K562 (cell line): ENCODE results near the gene UBR4. TPM values are rescaled to one million over a fixed set of nuclear protein-coding genes. Genes with fewer than 3 reads are reported as not detected.

Experiments used
- ATAC-seq: fragments of 200-7000 bp; cut with Tn5 transposase; 3 replicates; pipeline ENCODE4 v1.9.1; 2020; ENCODE audit warnings: moderate library complexity
- BruUV-seq: library from RNA; stranded (reverse); fragments of 400-500 nt; replicated peaks from 2 replicates; lab custom pipeline; 2021; lab: Mats Ljungman, UMichigan
- CTCF ChIA-PET: fragments of 300-600 bp; formaldehyde crosslinking; extraction: SDS; loops from one replicate; lab custom pipeline; 2021; ENCODE audit warnings: low intra/inter-chr PET ratio; lab: Yijun Ruan, JAX
- POLR2A ChIA-PET: fragments of 300-600, 350-650 bp; sonication (Branson Sonifier 250); formaldehyde crosslinking; extraction: SDS; loops from one replicate; lab custom pipeline; 2021; ENCODE audit warnings: antibody characterized with exemption, inconsistent platforms; lab: Yijun Ruan, JAX
- DNase-seq, 4 experiments: peaks; one replicate each; pipeline versions ENCODE4 v3.0.0 to v3.0.0-alpha.2; 2011 to 2018; ENCODE audit warnings: low spot score in 3 of 4, mixed read lengths in 3 of 4; ENCODE audit errors: extremely low read depth in 1 of 4
- FAIRE-seq: peaks from 2 replicates; lab custom pipeline; 2011; peaks lifted over from hg19 to GRCh38; lab: Jason Lieb, UNC
- H2AFZ ChIP-seq: 2 replicates; pipeline ENCODE4 v1.6.0; 2011; ENCODE audit warnings: low read depth, low read length, control low read depth, inconsistent platforms
- H3K27ac ChIP-seq: fragments of 200-600 bp; 3 replicates; pipeline ENCODE4 v1.8.0; 2011; ENCODE audit warnings: low read depth, mild to moderate bottlenecking, control low read depth, inconsistent platforms, low read length, moderate library complexity, mixed read lengths; ENCODE audit errors: extremely low read depth
- H3K27me3 ChIP-seq, 2 experiments: fragments of 300-600 bp in 1 of 2; 2 replicates in 1 of 2; 3 replicates in 1 of 2; pipeline versions ENCODE4 v1.6.0 to v1.8.0; 2011; ENCODE audit warnings: inconsistent platforms in 2 of 2, low read length in 2 of 2, mild to moderate bottlenecking in 1 of 2, mixed read lengths in 1 of 2, moderate library complexity in 1 of 2; ENCODE audit not compliant: control insufficient read depth in 2 of 2, insufficient read depth in 2 of 2
- H3K36me3 ChIP-seq: fragments of 300-600 bp; 3 replicates; pipeline ENCODE4 v1.8.0; 2011; ENCODE audit warnings: mild to moderate bottlenecking, low read length, inconsistent platforms; ENCODE audit not compliant: control insufficient read depth, insufficient read depth
- H3K4me1 ChIP-seq, 2 experiments: fragments of 200-600 bp in 1 of 2; replicated peaks in 1 of 2; 2 replicates in 1 of 2; 3 replicates in 1 of 2; pipeline versions ENCODE4 v1.5.1 to v1.8.0; 2011; ENCODE audit warnings: inconsistent platforms in 2 of 2, low read length in 2 of 2, mild to moderate bottlenecking in 1 of 2, mixed read lengths in 1 of 2, moderate library complexity in 1 of 2; ENCODE audit not compliant: control insufficient read depth in 2 of 2, insufficient read depth in 2 of 2
- H3K4me2 ChIP-seq: 2 replicates; pipeline ENCODE4 v1.6.1; 2011; ENCODE audit warnings: low read length, control low read depth, inconsistent platforms, mixed read lengths; ENCODE audit not compliant: insufficient read depth
- H3K4me3 ChIP-seq: fragments of 200-600 bp; sonication (generic), shearing (Covaris generic); 2 replicates; pipeline ENCODE4 v1.5.1; 2016; ENCODE audit warnings: control low read depth, inconsistent platforms
- H3K79me2 ChIP-seq: fragments of 200-600 bp; 3 replicates; pipeline ENCODE4 v1.8.0; 2011; ENCODE audit warnings: low read length, inconsistent platforms; ENCODE audit not compliant: control insufficient read depth, insufficient read depth
- H3K9ac ChIP-seq, 2 experiments: 2 replicates each; pipeline versions ENCODE4 v1.6.0 to v1.6.1; 2011; ENCODE audit warnings: low read depth in 2 of 2, low read length in 2 of 2, control low read depth in 1 of 2, inconsistent platforms in 1 of 2, mild to moderate bottlenecking in 1 of 2, mixed read lengths in 1 of 2; ENCODE audit not compliant: insufficient read depth in 1 of 2
- H3K9me1 ChIP-seq: one replicate; pipeline ENCODE4 v1.6.0; 2011; ENCODE audit warnings: inconsistent platforms, mild to moderate bottlenecking, low read length, moderate library complexity; ENCODE audit not compliant: control insufficient read depth, insufficient read depth
- H3K9me3 ChIP-seq: replicated peaks from 2 replicates; pipeline ENCODE4 v1.5.1; 2011; ENCODE audit warnings: low read depth, low read length, inconsistent platforms; ENCODE audit not compliant: control insufficient read depth, insufficient read depth
- H4K20me1 ChIP-seq: replicated peaks from 2 replicates; pipeline ENCODE4 v1.6.1; 2011; ENCODE audit warnings: low read length, inconsistent platforms, mixed read lengths; ENCODE audit not compliant: control insufficient read depth, insufficient read depth
- ATF6 ChIP-seq: sonication (generic); formaldehyde crosslinking; IDR thresholded peaks from 2 replicates; pipeline ENCODE4 v1.4.0; 2020; ENCODE audit warnings: mild to moderate bottlenecking, missing genetic modification reagents
- EHMT2 ChIP-seq: fragments of 450-650 bp; IDR thresholded peaks from 2 replicates; pipeline ENCODE4 v1.6.1; 2018; ENCODE audit warnings: antibody characterized with exemption
- HMBOX1 ChIP-seq: sonication (generic); IDR thresholded peaks from 2 replicates; pipeline ENCODE4 v1.6.1; 2016
- POLR2B ChIP-seq: fragments of 450-650 bp; IDR thresholded peaks from 2 replicates; pipeline ENCODE4 v1.6.1; 2018; ENCODE audit warnings: low read depth; ENCODE audit not compliant: partially characterized antibody
- SNIP1 ChIP-seq: fragments of 450-650 bp; IDR thresholded peaks from 2 replicates; pipeline ENCODE4 v1.7.1; 2017; ENCODE audit warnings: low read depth, mild to moderate bottlenecking
- STAT5A ChIP-seq: IDR thresholded peaks from 2 replicates; pipeline ENCODE4 v1.6.1; 2012; ENCODE audit warnings: low read length, inconsistent platforms, borderline replicate concordance
- TCF7L2 ChIP-seq: fragments of 150-350 bp; IDR thresholded peaks from 2 replicates; pipeline ENCODE4 v1.6.1; 2016; ENCODE audit warnings: low read depth, mild to moderate bottlenecking, low read length, moderate library complexity
- ZFX ChIP-seq: sonication (generic); formaldehyde crosslinking; IDR thresholded peaks from 2 replicates; pipeline ENCODE4 v1.8.0; 2022; ENCODE audit warnings: mild to moderate bottlenecking, missing genetic modification reagents, moderate library complexity
- ZKSCAN8 ChIP-seq: fragments of 200-800 bp; sonication (Bioruptor generic); IDR thresholded peaks from 2 replicates; pipeline ENCODE4 v1.6.1; 2016; ENCODE audit warnings: missing genetic modification characterization, missing compliant biosample characterization
- ZNF707 ChIP-seq: fragments of 250-450 bp; sonication (Bioruptor Pico); conservative IDR thresholded peaks from 2 replicates; pipeline ENCODE4 v1.8.0; 2022; ENCODE audit warnings: inconsistent platforms, mild to moderate bottlenecking, moderate library complexity
- WGBS: fragments of 100-300 bp; shearing (Covaris generic); methylation state at CpG from one replicate; pipeline ENCODE4 v1.1.6; 2016; ENCODE audit warnings: low coverage, mixed read lengths; ENCODE audit not compliant: insufficient coverage; ENCODE audit errors: missing lambda C conversion rate; 5-methylcytosine and 5-hydroxymethylcytosine counted together
- in situ Hi-C: fragments of 300-500 bp; cut with MboI; formaldehyde crosslinking; loops from 4 replicates; pipeline ENCODE4 v1.15.0; 2018; ENCODE audit warnings: inconsistent platforms, mixed read lengths
- intact Hi-C: fragments of 100-400 bp; cut with micrococcal nuclease; formaldehyde crosslinking; loops from 2 replicates; pipeline ENCODE4 v1.14.2; 2022
- polyA plus RNA-seq, 8 experiments: library from polyadenylated mRNA; depleted of rRNA in 4 of 8; stranded (reverse) in 5 of 8; unstranded in 3 of 8; fragments of >200 nt; fragmentation: Nextera tagmentation in 2 of 8; fragmentation: Illumina TruSeq in 1 of 8; extraction: Ambion mirVana in 2 of 8; extraction: Trizol in 1 of 8; gene quantifications; 2 replicates each; pipeline versions ENCODE4 v1.2.1 to v1.2.3, GENCODE V29; 2011 to 2014; ENCODE audit warnings: inconsistent platforms in 1 of 8, missing spikeins in 1 of 8
- total RNA-seq, 7 experiments: library from RNA; depleted of rRNA in 6 of 7; stranded (reverse); fragments of >200 nt in 6 of 7; fragmentation: Illumina TruSeq in 2 of 7; extraction: Trizol in 2 of 7; gene quantifications; 2 replicates each; pipeline versions ENCODE4 v1.2.1 to v1.2.3, GENCODE V29; 2011 to 2021; ENCODE audit warnings: low replicate concordance in 1 of 7
- TF ChIP-seq, protein P1 (sequence below): sonication (generic); formaldehyde crosslinking; IDR thresholded peaks from 2 replicates; pipeline ENCODE4 v1.8.0; 2022; ENCODE audit warnings: mild to moderate bottlenecking, missing genetic modification reagents
- TF ChIP-seq, protein P2 (sequence below): fragments of 250-450 bp; sonication (Bioruptor Pico); IDR thresholded peaks from 2 replicates; pipeline ENCODE4 v1.8.0; 2021; ENCODE audit warnings: moderate library complexity, mild to moderate bottlenecking, inconsistent platforms

The UBR4 gene
- total and polyA plus RNA-seq, 9 of the 15 experiments (the other 6 are each of a cell fraction or from before 2014, with no cell fraction given), result 55.4 to 277 (median 123) TPM

GRCh38 chr1:19087017-19087736, 122.9 kb downstream of the UBR4 start:
- Histone ChIP-seq H3K79me2 (no peaks in the 10 kb centered on the region), H3K4me1 (peaks cover 0 to 2% of the 10 kb centered on the region in 2 experiments; a peak in 2 of 5 replicates), H4K20me1 (no peaks in the 10 kb centered on the region; the same call in 1 of the 2 replicates), H3K4me3 (no peak overlapping the region), H3K36me3 (peaks cover 97% of the 10 kb centered on the region), H3K9me3 (no peaks in the 10 kb centered on the region), H3K9me1 (no peaks in the 10 kb centered on the region), H3K9ac (no peak overlapping the region), H2AFZ (no peak overlapping the region), H3K27me3 (no peaks in the 10 kb centered on the region), H3K4me2 (no peak overlapping the region), H3K27ac (no peak overlapping the region)
- in situ Hi-C loops (no loop called here), intact Hi-C loops (no loop called here)
- no peak for ATAC-seq
- POLR2A ChIA-PET, result interaction anchor here (0.6 to 1.9 kb wide), 8 partner anchors 9 to 124 kb away, joined by 3 to 11 read pairs (median 4); no protein-coding TSS in a partner anchor
- no peak for FAIRE-seq
- CTCF ChIA-PET, result interaction anchor here (0.6 kb wide), 1 partner anchor 123 kb away, joined by 3 read pairs; no protein-coding TSS in a partner anchor
- no peak for DNase-seq
- no TSS peak for BruUV-seq
- WGBS, result 89% methylated on average over 6 of the region's 6 CpGs
- TF ChIP-seq POLR2B (no peak), EHMT2 (no peak), ZKSCAN8 (no peak), SNIP1 (no peak), HMBOX1 (no peak), ATF6 (no peak), ZNF707 (CRISPR knock-in tag) (no peak), ZFX (CRISPR knock-in tag) (no peak; the same call in 1 of the 2 replicates), TCF7L2 (no peak), STAT5A (no peak)
- TF ChIP-seq, protein P1, sequence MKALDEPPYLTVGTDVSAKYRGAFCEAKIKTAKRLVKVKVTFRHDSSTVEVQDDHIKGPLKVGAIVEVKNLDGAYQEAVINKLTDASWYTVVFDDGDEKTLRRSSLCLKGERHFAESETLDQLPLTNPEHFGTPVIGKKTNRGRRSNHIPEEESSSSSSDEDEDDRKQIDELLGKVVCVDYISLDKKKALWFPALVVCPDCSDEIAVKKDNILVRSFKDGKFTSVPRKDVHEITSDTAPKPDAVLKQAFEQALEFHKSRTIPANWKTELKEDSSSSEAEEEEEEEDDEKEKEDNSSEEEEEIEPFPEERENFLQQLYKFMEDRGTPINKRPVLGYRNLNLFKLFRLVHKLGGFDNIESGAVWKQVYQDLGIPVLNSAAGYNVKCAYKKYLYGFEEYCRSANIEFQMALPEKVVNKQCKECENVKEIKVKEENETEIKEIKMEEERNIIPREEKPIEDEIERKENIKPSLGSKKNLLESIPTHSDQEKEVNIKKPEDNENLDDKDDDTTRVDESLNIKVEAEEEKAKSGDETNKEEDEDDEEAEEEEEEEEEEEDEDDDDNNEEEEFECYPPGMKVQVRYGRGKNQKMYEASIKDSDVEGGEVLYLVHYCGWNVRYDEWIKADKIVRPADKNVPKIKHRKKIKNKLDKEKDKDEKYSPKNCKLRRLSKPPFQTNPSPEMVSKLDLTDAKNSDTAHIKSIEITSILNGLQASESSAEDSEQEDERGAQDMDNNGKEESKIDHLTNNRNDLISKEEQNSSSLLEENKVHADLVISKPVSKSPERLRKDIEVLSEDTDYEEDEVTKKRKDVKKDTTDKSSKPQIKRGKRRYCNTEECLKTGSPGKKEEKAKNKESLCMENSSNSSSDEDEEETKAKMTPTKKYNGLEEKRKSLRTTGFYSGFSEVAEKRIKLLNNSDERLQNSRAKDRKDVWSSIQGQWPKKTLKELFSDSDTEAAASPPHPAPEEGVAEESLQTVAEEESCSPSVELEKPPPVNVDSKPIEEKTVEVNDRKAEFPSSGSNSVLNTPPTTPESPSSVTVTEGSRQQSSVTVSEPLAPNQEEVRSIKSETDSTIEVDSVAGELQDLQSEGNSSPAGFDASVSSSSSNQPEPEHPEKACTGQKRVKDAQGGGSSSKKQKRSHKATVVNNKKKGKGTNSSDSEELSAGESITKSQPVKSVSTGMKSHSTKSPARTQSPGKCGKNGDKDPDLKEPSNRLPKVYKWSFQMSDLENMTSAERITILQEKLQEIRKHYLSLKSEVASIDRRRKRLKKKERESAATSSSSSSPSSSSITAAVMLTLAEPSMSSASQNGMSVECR (CRISPR knock-in tag), result no peak
- TF ChIP-seq, protein P2, sequence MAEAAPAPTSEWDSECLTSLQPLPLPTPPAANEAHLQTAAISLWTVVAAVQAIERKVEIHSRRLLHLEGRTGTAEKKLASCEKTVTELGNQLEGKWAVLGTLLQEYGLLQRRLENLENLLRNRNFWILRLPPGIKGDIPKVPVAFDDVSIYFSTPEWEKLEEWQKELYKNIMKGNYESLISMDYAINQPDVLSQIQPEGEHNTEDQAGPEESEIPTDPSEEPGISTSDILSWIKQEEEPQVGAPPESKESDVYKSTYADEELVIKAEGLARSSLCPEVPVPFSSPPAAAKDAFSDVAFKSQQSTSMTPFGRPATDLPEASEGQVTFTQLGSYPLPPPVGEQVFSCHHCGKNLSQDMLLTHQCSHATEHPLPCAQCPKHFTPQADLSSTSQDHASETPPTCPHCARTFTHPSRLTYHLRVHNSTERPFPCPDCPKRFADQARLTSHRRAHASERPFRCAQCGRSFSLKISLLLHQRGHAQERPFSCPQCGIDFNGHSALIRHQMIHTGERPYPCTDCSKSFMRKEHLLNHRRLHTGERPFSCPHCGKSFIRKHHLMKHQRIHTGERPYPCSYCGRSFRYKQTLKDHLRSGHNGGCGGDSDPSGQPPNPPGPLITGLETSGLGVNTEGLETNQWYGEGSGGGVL (CRISPR knock-in tag), result no peak
